PC-3 (cell line): Measurements from ENCODE around the gene FANCC.

Experiments used
- CTCF ChIP-seq: fragments of 300-600 bp; sonication (generic); conservative IDR thresholded peaks from 2 replicates; pipeline ENCODE4 v1.5.1; 2017; ENCODE audit warnings: antibody characterized with exemption, low read depth, mild to moderate bottlenecking, low read length
- EZH2 ChIP-seq: fragments of 300-600 bp; sonication (generic); IDR thresholded peaks from one replicate; pipeline ENCODE4 v1.6.1; 2017; ENCODE audit warnings: antibody characterized with exemption, mild to moderate bottlenecking, low read length; ENCODE audit not compliant: unreplicated experiment

- TF ChIP-seq EZH2 (no peak), CTCF (no peak)
Measured at GRCh38 chr9:95150903-95151302, 166.6 kb downstream of the FANCC start.
